Nephron progenitor cell (in vitro differentiated cells): Measurements from ENCODE around the gene LHX4.

Experiments used
- DNase-seq: peaks from one replicate; pipeline ENCODE4 v3.0.0; 2021
- H3K27ac Mint-ChIP-seq: 2 replicates; pipeline ENCODE4 v1.8.0; 2021; ENCODE audit warnings: mild to moderate bottlenecking, moderate library complexity, mixed read lengths
- H3K27me3 Mint-ChIP-seq: 2 replicates; pipeline ENCODE4 v1.8.0; 2021; ENCODE audit warnings: mild to moderate bottlenecking, low read depth, mixed read lengths; ENCODE audit not compliant: poor library complexity
- H3K36me3 Mint-ChIP-seq: 2 replicates; pipeline ENCODE4 v1.8.0; 2021; ENCODE audit warnings: low read depth, mixed read lengths
- H3K4me1 Mint-ChIP-seq: 2 replicates; pipeline ENCODE4 v1.8.0; 2021; ENCODE audit warnings: mixed read lengths
- H3K4me3 Mint-ChIP-seq: 2 replicates; pipeline ENCODE4 v1.8.0; 2021; ENCODE audit warnings: mild to moderate bottlenecking, moderate library complexity, mixed read lengths
- H3K9me3 Mint-ChIP-seq: 2 replicates; pipeline ENCODE4 v1.8.0; 2021; ENCODE audit warnings: mild to moderate bottlenecking, moderate library complexity, mixed read lengths
- TF ChIP-seq, protein P1 (sequence below): fragments of 200-600 bp; sonication (generic); IDR thresholded peaks from 2 replicates; pipeline ENCODE4 v1.5.0; 2021; ENCODE audit warnings: antibody characterized with exemption

Gene LHX4

DNA sequence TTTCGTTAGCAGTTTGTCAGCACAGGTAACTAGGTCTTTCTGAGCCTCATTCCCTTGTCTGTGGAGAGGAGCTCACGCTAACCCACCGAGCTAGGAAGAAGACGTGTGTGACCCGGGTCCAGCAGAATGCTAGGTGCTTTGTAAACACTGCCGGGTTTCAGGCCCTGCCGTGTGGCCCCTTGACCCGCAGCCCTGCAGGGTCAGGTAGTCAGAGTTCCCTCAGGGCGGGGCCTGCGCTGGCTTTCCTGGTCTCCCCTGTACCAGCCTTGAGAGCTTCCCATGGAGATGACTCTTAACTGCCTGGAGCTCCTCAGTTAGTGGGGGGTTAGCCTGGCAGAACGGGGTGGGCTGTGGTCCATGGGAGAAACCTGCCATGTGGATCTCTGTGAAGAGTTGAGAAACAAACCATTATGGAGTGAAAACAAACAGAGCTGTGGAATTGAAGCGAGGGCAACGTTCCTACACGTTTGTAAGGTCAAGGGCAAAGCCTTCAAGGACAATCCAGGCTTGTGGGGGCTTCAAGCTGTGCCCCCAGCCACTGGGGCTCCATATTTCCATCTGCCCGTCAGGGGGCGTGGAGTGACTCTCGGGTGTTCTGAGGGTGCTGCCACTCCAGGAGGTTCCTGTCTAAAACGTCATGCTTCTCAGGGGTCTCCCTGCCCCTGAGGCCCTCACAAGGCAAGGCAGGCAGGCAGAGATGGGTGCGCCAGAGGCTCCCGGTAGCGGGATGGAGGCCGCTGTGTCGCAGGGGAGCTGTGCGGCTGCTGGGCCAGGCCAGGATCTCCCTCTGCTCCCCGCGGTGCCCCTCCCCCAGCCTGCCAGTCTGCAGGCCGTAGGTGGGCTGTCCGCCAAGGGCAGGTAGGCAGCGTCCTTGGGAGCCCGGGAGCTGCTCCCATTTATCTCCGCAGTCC is 23.8 kb downstream of the LHX4 start:
- H3K4me3 Mint-ChIP-seq: no peak overlapping the region
- peaks cover 82% of the 10 kb centered on the region for H3K27me3 Mint-ChIP-seq
- no peaks in the 10 kb centered on the region for H3K9me3 Mint-ChIP-seq
- no peak overlapping the region for H3K27ac Mint-ChIP-seq
- TF ChIP-seq, protein P1, sequence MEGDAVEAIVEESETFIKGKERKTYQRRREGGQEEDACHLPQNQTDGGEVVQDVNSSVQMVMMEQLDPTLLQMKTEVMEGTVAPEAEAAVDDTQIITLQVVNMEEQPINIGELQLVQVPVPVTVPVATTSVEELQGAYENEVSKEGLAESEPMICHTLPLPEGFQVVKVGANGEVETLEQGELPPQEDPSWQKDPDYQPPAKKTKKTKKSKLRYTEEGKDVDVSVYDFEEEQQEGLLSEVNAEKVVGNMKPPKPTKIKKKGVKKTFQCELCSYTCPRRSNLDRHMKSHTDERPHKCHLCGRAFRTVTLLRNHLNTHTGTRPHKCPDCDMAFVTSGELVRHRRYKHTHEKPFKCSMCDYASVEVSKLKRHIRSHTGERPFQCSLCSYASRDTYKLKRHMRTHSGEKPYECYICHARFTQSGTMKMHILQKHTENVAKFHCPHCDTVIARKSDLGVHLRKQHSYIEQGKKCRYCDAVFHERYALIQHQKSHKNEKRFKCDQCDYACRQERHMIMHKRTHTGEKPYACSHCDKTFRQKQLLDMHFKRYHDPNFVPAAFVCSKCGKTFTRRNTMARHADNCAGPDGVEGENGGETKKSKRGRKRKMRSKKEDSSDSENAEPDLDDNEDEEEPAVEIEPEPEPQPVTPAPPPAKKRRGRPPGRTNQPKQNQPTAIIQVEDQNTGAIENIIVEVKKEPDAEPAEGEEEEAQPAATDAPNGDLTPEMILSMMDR: no peak
- no peak for DNase-seq
- peaks cover 41% of the 10 kb centered on the region for H3K4me1 Mint-ChIP-seq
- H3K36me3 Mint-ChIP-seq: no peaks in the 10 kb centered on the region

DNA sequence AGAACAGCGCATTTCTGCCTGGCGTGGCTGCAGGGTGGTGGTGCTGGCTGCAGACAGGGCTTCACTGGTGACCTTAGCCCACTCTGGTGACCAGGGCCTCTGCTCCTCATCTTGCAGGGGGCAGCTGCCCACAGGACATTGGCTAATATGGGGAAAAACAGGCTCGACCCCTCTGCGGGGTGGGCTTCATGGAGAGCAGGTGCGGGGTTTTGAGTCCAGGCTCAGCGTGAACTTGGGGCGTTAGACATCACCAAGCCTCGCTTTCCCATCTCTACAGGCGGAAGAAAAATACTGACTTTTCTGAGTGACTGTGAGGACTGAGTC is 24.4 kb downstream of the LHX4 start:
- no peak overlapping the region for H3K4me3 Mint-ChIP-seq
- no peaks in the 10 kb centered on the region for H3K9me3 Mint-ChIP-seq
- peaks cover 41% of the 10 kb centered on the region for H3K4me1 Mint-ChIP-seq
- peaks cover 83% of the 10 kb centered on the region for H3K27me3 Mint-ChIP-seq
- TF ChIP-seq, protein P1: no peak
- H3K36me3 Mint-ChIP-seq: no peaks in the 10 kb centered on the region
- no peak for DNase-seq
- no peak overlapping the region for H3K27ac Mint-ChIP-seq

DNA sequence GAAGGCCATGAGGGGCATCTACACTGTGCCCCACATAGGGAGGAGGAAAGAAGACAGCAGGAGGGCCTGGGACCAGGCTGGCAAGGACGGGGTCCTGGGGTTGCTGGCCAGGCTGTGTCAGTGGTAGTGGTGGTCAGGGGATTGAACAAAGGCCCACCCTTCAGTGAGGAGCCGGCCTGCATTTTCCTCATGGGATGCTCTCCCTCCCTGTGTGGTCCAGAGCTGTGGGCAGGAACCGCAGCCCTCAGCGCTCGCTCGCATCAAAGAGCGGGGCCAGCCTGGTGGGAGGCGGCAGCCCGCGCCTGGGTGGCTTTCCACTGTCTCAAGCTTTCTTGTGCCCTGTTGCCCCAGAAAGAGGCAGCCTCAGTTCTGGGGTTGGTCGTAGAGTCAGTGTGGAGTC is 24.8 kb downstream of the LHX4 start:
- Mint-ChIP-seq H3K9me3 (no peaks in the 10 kb centered on the region), H3K36me3 (no peaks in the 10 kb centered on the region)

DNA sequence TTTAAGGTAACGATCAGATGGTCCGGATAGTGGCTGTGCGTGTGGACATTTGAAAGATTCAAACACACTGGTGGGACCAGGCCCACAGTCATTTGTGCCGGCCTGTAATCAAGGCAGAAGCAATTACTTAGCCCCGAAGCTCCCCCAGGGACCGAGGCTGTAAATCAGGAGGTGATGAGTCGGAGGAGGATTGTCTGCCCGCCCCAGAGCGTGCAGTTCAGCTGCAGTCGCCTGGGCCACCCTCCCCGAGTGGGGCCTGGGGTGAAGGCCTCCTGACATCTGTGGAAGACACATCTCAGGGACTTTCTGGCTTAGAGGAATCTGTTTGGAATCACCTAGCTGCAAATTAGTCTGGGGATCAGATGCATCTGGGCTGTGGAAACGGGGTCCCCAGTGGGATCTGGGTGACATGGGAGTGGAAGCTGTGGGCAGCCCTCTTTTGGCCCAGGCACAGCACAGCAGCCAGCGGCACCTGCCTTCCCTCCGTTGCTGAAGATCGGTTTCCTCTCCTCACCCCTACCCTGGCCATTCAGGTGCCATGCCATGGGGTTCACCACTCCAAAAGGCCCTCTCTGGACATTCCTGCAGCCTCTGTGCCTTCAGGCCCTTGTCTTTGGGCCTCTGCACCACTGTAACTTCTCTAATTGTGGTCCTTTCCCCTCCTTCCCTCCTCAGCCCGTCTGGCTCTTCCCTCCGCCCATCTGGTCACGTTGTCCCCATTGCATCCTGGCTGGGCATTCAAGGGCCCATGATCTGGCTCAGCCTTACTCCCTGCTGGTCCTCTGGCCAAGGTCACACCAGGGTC is 25.7 kb downstream of the LHX4 start:
- no peaks in the 10 kb centered on the region for H3K36me3 Mint-ChIP-seq
- DNase-seq: peak; percentile 70
- TF ChIP-seq, protein P1: no peak
- H3K27me3 Mint-ChIP-seq: peaks cover 81% of the 10 kb centered on the region
- no peak overlapping the region for H3K27ac Mint-ChIP-seq
- H3K4me3 Mint-ChIP-seq: no peak overlapping the region
- peaks cover 41% of the 10 kb centered on the region for H3K4me1 Mint-ChIP-seq
- no peaks in the 10 kb centered on the region for H3K9me3 Mint-ChIP-seq

More for the DNA sequence above, 24.8 kb downstream of the LHX4 start:
- peaks cover 83% of the 10 kb centered on the region for H3K27me3 Mint-ChIP-seq
- DNase-seq: peak; percentile 52
- peaks cover 41% of the 10 kb centered on the region for H3K4me1 Mint-ChIP-seq
- TF ChIP-seq, protein P1: no peak
- H3K27ac Mint-ChIP-seq: no peak overlapping the region
- no peak overlapping the region for H3K4me3 Mint-ChIP-seq

DNA sequence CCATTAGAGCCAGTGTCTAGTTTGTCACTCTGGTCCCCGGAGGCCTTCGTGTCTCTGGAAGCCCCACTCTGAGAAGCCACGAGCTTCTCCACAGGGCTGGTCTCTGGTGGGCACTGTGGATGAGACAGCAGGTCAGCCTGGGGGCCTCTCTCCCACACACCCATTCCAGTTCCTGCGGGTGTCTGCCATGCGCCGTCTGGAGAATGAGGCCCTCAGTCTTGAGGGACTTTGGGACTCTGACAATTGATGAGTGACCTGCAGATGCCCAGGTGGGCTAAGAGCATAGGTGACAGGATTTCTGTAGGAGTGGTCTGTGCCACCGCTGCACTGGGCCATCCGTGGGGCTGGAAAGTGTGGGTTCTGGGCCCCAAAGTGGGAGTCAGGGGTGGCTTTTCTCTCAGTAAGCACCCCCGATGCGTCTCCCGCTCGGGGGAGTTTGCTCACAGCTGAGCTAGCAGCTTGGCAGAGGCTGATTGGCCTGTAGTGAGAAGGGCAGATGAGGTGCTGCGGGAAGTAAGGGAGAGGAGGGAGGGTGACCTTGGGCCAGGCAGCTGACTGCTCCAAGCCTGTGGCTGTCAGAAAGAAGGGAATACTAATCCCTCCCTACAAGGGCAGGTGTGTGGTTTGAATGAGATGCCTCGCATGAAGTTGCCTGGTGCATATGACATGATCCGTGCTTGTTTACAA is 26.4 kb downstream of the LHX4 start:
- Mint-ChIP-seq H3K9me3 (no peaks in the 10 kb centered on the region), H3K27ac (no peak overlapping the region), H3K27me3 (peaks cover 81% of the 10 kb centered on the region), H3K36me3 (no peaks in the 10 kb centered on the region), H3K4me3 (no peak overlapping the region), H3K4me1 (peaks cover 41% of the 10 kb centered on the region)
- TF ChIP-seq, protein P1: no peak
- DNase-seq: no peak
